ENCODE results near the gene ALKBH5. TPM values are rescaled to one million over a fixed set of nuclear protein-coding genes. Genes with fewer than 3 reads are reported as not detected.

The ALKBH5 gene
- total RNA-seq, 1 donor from 2014 or later = 108 TPM

GRCh38 chr17:18246880-18247612, 63.4 kb downstream of the ALKBH5 start:
- no peaks in the 10 kb centered on the region for H3K9me3 Mint-ChIP-seq (ENCODE audit: low read depth)
- peak overlapping the region; percentile 5 for H3K27ac Mint-ChIP-seq (ENCODE audit: unreplicated experiment)

GRCh38 chr17:18247613-18248001, 64.0 kb downstream of the ALKBH5 start:
- Mint-ChIP-seq H3K27ac (ENCODE audit: unreplicated experiment) (no peak overlapping the region), H3K4me3 (ENCODE audit: unreplicated experiment) (no peak overlapping the region), H3K36me3 (ENCODE audit: low read depth) (peaks cover 26% of the 10 kb centered on the region), H3K4me1 (ENCODE audit: low read depth) (peaks cover 5% of the 10 kb centered on the region), H3K9me3 (ENCODE audit: low read depth) (no peaks in the 10 kb centered on the region), H3K27me3 (ENCODE audit: low read depth) (no peaks in the 10 kb centered on the region)
- no peak for TF ChIP-seq CTCF (IDR thresholded peaks at IDR 0.05)
- DNase-seq (ENCODE audit: low spot score) = no peak

More at GRCh38 chr17:18246880-18247612, 63.4 kb downstream of the ALKBH5 start:
- TF ChIP-seq CTCF (IDR thresholded peaks at IDR 0.05) = no peak
- peaks cover 5% of the 10 kb centered on the region for H3K4me1 Mint-ChIP-seq (ENCODE audit: low read depth)
- no peaks in the 10 kb centered on the region for H3K27me3 Mint-ChIP-seq (ENCODE audit: low read depth)
- no peak overlapping the region for H3K4me3 Mint-ChIP-seq (ENCODE audit: unreplicated experiment)
- DNase-seq (ENCODE audit: low spot score) = no peak
- peaks cover 23% of the 10 kb centered on the region for H3K36me3 Mint-ChIP-seq (ENCODE audit: low read depth)

GRCh38 chr17:18248300-18248731, 64.7 kb downstream of the ALKBH5 start:
- no peaks in the 10 kb centered on the region for H3K27me3 Mint-ChIP-seq (ENCODE audit: low read depth)
- no peak for DNase-seq (ENCODE audit: low spot score)
- peaks cover 29% of the 10 kb centered on the region for H3K36me3 Mint-ChIP-seq (ENCODE audit: low read depth)
- H3K4me3 Mint-ChIP-seq (ENCODE audit: unreplicated experiment) = no peak overlapping the region
- H3K4me1 Mint-ChIP-seq (ENCODE audit: low read depth) = peaks cover 5% of the 10 kb centered on the region
- TF ChIP-seq CTCF (IDR thresholded peaks at IDR 0.05) = peak; percentile 82
- no peaks in the 10 kb centered on the region for H3K9me3 Mint-ChIP-seq (ENCODE audit: low read depth)
- peak overlapping the region; percentile 51 for H3K27ac Mint-ChIP-seq (ENCODE audit: unreplicated experiment)

- H3K4me1 Mint-ChIP-seq (ENCODE audit: low read depth) = peaks cover 5% of the 10 kb centered on the region
- no peak for DNase-seq (ENCODE audit: low spot score)
- TF ChIP-seq CTCF (IDR thresholded peaks at IDR 0.05) = no peak
- no peak overlapping the region for H3K4me3 Mint-ChIP-seq (ENCODE audit: unreplicated experiment)
- no peaks in the 10 kb centered on the region for H3K27me3 Mint-ChIP-seq (ENCODE audit: low read depth)
- peak overlapping the region; percentile 51 for H3K27ac Mint-ChIP-seq (ENCODE audit: unreplicated experiment)
- H3K9me3 Mint-ChIP-seq (ENCODE audit: low read depth) = no peaks in the 10 kb centered on the region
- H3K36me3 Mint-ChIP-seq (ENCODE audit: low read depth) = peaks cover 33% of the 10 kb centered on the region
These were observed 65.2 kb downstream of the ALKBH5 start for GRCh38 chr17:18248811-18249210.

GRCh38 chr17:18250259-18250658, 66.6 kb downstream of the ALKBH5 start:
- no peaks in the 10 kb centered on the region for H3K27me3 Mint-ChIP-seq (ENCODE audit: low read depth)
- H3K4me1 Mint-ChIP-seq (ENCODE audit: low read depth) = peaks cover 5% of the 10 kb centered on the region
- no peak overlapping the region for H3K27ac Mint-ChIP-seq (ENCODE audit: unreplicated experiment)
- TF ChIP-seq CTCF (IDR thresholded peaks at IDR 0.05) = no peak
- no peak overlapping the region for H3K4me3 Mint-ChIP-seq (ENCODE audit: unreplicated experiment)
- DNase-seq (ENCODE audit: low spot score) = no peak
- H3K9me3 Mint-ChIP-seq (ENCODE audit: low read depth) = no peaks in the 10 kb centered on the region
- peaks cover 32% of the 10 kb centered on the region for H3K36me3 Mint-ChIP-seq (ENCODE audit: low read depth)

All from chondrocyte (in vitro differentiated cells).